OCI-LY3 (cell line): Measurements from ENCODE around the gene ZNF611.
"Not testable (repeated sequence)": the region's sequence is repeated elsewhere in the genome, so short reads cannot be mapped to it uniquely, and the experiment has no call there.

Source experiments
- H2AFZ ChIP-seq: fragments of 200-600, 300-600 bp; shearing (Covaris generic); 2 replicates; pipeline ENCODE4 v1.6.0; 2014; ENCODE audit warnings: antibody characterized with exemption, low read depth, low read length
- H3K27ac ChIP-seq: fragments of 200-600, 300-600 bp; sonication (generic); 2 replicates; pipeline ENCODE4 v1.5.1; 2014; ENCODE audit warnings: mild to moderate bottlenecking, low read length, moderate library complexity, mixed read lengths
- H3K27me3 ChIP-seq: fragments of 200-600, 300-600 bp; sonication (generic); 2 replicates; pipeline ENCODE4 v1.6.1; 2014; ENCODE audit warnings: low read depth, low read length, mixed read lengths
- H3K36me3 ChIP-seq: fragments of 200-600, 300-600 bp; sonication (generic); replicated peaks from 2 replicates; pipeline ENCODE3; 2014; ENCODE audit warnings: low read depth, low read length, mixed read lengths
- H3K4me1 ChIP-seq: fragments of 300-600, 200-600 bp; sonication (generic); 2 replicates; pipeline ENCODE4 v1.6.1; 2014; ENCODE audit warnings: low read length, mixed read lengths
- H3K4me2 ChIP-seq: fragments of 200-600, 300-600 bp; sonication (generic); 2 replicates; pipeline ENCODE4 v1.6.1; 2014; ENCODE audit warnings: low read length, mixed read lengths
- H3K4me3 ChIP-seq: fragments of 300-600, 200-600 bp; sonication (generic); 2 replicates; pipeline ENCODE4 v1.5.1; 2014; ENCODE audit warnings: antibody characterized with exemption, mild to moderate bottlenecking, low read length, moderate library complexity
- H3K79me2 ChIP-seq: fragments of 300-600, 200-600 bp; shearing (Covaris generic); 2 replicates; pipeline ENCODE4 v1.6.1; 2014; ENCODE audit warnings: mild to moderate bottlenecking, low read length, mixed read lengths
- H3K9ac ChIP-seq: fragments of 300-600, 200-600 bp; shearing (Covaris generic); 2 replicates; pipeline ENCODE4 v1.6.0; 2014; ENCODE audit warnings: mild to moderate bottlenecking, low read length, moderate library complexity
- H3K9me3 ChIP-seq: fragments of 200-600, 300-600 bp; shearing (Covaris generic); 2 replicates; pipeline ENCODE4 v1.6.1; 2014; ENCODE audit warnings: low read length, mixed read lengths; ENCODE audit not compliant: insufficient read depth
- H4K20me1 ChIP-seq: fragments of 200-600, 300-600 bp; sonication (generic); 2 replicates; pipeline ENCODE4 v1.6.1; 2016; ENCODE audit warnings: low read length, mixed read lengths; ENCODE audit not compliant: insufficient read depth
- EZH2phosphoT487 ChIP-seq: fragments of 200-600 bp; shearing (Covaris generic); IDR thresholded peaks from 2 replicates; pipeline ENCODE4 v1.6.1; 2018; ENCODE audit warnings: antibody characterized with exemption, mixed run types, low read depth
- TF ChIP-seq, protein P1 (sequence below): fragments of 200-600, 300-600 bp; sonication (generic); IDR thresholded peaks from 2 replicates; pipeline ENCODE4 v1.5.1; 2014; ENCODE audit warnings: antibody characterized with exemption, low read length, low read depth

Gene ZNF611

DNA sequence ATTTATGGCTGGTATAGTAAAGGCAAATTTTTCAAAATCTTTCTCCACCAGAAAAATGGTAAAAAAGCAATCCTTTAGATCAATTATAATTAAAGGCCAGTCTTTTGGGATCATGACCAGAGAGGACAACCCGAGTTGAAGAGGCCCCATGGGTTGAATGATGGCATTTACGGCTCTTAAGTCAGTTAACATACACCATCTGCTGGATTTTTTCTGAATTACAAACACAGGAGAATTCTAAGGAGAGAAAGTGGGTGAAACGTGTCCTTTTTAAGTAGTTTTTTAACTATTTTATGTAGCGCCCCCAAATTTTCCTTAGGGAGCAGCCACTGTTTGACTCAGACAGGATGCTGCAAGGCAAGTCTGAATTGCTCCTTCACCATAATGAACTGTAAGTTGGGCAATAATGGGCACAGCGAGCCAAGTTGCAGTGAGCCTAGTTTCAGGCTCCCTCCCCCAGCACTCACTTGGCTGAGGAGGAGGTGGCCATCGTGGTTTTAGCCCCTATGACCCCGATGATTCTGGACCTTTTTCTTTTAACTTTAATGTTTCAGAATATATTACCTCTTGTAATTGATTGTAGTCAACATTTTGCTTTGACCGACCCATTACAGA is 13.6 kb upstream of the ZNF611 start:
- no peaks in the 10 kb centered on the region for H4K20me1 ChIP-seq
- no peak overlapping the region for H3K9ac ChIP-seq
- H2AFZ ChIP-seq, result peak overlapping the region; percentile 78; the same call in 1 of the 2 replicates
- TF ChIP-seq, protein P1, sequence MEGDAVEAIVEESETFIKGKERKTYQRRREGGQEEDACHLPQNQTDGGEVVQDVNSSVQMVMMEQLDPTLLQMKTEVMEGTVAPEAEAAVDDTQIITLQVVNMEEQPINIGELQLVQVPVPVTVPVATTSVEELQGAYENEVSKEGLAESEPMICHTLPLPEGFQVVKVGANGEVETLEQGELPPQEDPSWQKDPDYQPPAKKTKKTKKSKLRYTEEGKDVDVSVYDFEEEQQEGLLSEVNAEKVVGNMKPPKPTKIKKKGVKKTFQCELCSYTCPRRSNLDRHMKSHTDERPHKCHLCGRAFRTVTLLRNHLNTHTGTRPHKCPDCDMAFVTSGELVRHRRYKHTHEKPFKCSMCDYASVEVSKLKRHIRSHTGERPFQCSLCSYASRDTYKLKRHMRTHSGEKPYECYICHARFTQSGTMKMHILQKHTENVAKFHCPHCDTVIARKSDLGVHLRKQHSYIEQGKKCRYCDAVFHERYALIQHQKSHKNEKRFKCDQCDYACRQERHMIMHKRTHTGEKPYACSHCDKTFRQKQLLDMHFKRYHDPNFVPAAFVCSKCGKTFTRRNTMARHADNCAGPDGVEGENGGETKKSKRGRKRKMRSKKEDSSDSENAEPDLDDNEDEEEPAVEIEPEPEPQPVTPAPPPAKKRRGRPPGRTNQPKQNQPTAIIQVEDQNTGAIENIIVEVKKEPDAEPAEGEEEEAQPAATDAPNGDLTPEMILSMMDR, result peak; percentile 65
- no peak for TF ChIP-seq EZH2phosphoT487
- H3K79me2 ChIP-seq, result no peaks in the 10 kb centered on the region
- H3K4me3 ChIP-seq, result 0 out of 2 replicates have a peak overlapping the region, but pooled peaks have one; percentile 21
- no peaks in the 10 kb centered on the region for H3K9me3 ChIP-seq
- H3K27me3 ChIP-seq, result no peaks in the 10 kb centered on the region
- H3K27ac ChIP-seq, result no peak overlapping the region
- no peaks in the 10 kb centered on the region for H3K36me3 ChIP-seq
- H3K4me2 ChIP-seq, result peak overlapping the region; percentile 51
- no peaks in the 10 kb centered on the region for H3K4me1 ChIP-seq

DNA sequence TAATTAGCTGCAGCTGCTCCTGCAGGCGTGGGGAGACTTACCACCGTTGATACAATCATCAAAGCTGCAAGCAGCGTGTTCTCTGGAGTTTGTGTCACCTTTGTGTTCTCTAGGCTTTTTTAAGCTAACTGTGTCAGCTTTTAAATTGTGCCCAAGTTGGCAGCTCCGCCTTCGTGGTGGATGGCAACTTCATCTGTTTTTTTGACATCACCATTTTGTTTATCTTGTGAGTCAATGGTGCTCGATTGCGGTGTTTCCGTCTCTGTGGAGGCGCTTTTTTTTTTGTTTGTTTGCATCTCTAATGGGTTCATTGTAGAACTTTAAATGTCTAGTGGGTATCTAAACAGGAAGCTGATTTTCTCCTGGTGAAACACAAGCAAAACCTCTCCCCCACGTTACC is 11.1 kb upstream of the ZNF611 start:
- not testable (repeated sequence) for H3K79me2 ChIP-seq, H3K36me3 ChIP-seq, H2AFZ ChIP-seq, H3K4me3 ChIP-seq, H3K9ac ChIP-seq, H3K9me3 ChIP-seq, H3K4me2 ChIP-seq, H3K27ac ChIP-seq, H4K20me1 ChIP-seq, H3K27me3 ChIP-seq, H3K4me1 ChIP-seq

DNA sequence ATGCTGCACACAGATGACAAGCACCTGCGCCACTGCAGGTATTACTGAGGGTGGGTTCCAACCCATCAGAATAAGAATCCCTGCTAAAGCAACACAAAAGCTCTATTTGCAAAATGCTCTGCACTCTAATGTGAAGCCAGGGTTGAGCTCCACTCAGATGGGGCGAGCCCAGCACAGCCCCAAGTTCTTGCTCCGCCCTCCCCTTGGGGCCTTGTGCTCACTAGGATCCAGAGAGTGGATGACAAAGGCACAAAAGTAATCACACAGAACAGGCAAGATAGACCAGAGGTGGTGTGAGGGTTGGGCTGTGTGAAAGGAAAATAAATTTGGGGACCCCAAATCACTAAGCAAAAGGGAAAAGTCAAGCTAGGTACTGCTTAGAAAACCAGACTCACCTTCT is 8.2 kb upstream of the ZNF611 start:
- H3K79me2 ChIP-seq, result no peaks in the 10 kb centered on the region
- no peak overlapping the region for H2AFZ ChIP-seq
- H3K36me3 ChIP-seq, result no peaks in the 10 kb centered on the region
- no peak overlapping the region for H3K9ac ChIP-seq
- H3K9me3 ChIP-seq, result no peaks in the 10 kb centered on the region
- no peak overlapping the region for H3K4me2 ChIP-seq
- TF ChIP-seq, protein P1, result no peak
- TF ChIP-seq EZH2phosphoT487, result no peak
- no peak overlapping the region for H3K4me3 ChIP-seq
- no peaks in the 10 kb centered on the region for H4K20me1 ChIP-seq
- H3K4me1 ChIP-seq, result peaks cover 8% of the 10 kb centered on the region; the same call in 1 of the 2 replicates
- H3K27ac ChIP-seq, result no peak overlapping the region
- no peaks in the 10 kb centered on the region for H3K27me3 ChIP-seq

DNA sequence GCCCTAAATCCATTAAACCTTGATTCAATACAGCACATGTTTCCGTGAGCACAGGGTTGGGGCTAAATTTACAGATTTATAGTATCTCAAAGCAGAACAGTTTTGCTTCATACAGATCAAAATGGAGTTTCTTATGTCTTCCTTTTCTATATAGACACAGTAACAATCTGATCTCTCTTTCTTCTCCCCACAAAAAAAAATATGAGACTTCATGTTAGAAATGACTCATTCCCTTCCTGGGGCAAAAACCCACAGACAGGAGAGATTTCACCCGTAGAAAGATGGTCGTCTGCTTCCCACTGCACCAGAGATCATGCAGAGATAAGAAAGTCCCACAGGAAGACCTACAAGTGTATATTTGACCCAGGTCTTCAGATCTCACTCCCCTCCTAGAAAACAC is 7.7 kb upstream of the ZNF611 start:
- TF ChIP-seq EZH2phosphoT487, result no peak
- TF ChIP-seq, protein P1, result no peak
- Histone ChIP-seq H3K27me3 (no peaks in the 10 kb centered on the region), H3K9me3 (no peaks in the 10 kb centered on the region), H3K4me3 (no peak overlapping the region), H3K9ac (no peak overlapping the region), H2AFZ (peak overlapping the region; percentile 54; the same call in 1 of the 2 replicates), H4K20me1 (no peaks in the 10 kb centered on the region), H3K4me2 (peak overlapping the region; percentile 4; the same call in 1 of the 2 replicates), H3K79me2 (no peaks in the 10 kb centered on the region), H3K27ac (no peak overlapping the region), H3K36me3 (no peaks in the 10 kb centered on the region), H3K4me1 (peaks cover 8% of the 10 kb centered on the region; the same call in 1 of the 2 replicates)
